Panc1 (cell line): ENCODE results near the gene EMSY.

Experiments
- POLR2AphosphoS5 ChIP-seq: IDR thresholded peaks from 2 replicates; pipeline ENCODE4 v1.6.1; 2012; ENCODE audit warnings: mild to moderate bottlenecking, low read depth, low read length, moderate library complexity
- SIN3A ChIP-seq: IDR thresholded peaks from 2 replicates; pipeline ENCODE4 v1.6.1; 2012; ENCODE audit warnings: low read depth, mild to moderate bottlenecking, low read length, moderate library complexity, borderline replicate concordance; ENCODE audit not compliant: insufficient read depth
- TCF7L2 ChIP-seq: IDR thresholded peaks from 2 replicates; pipeline ENCODE4 v1.6.1; 2011; ENCODE audit warnings: mild to moderate bottlenecking, low read depth, low read length, inconsistent platforms
- TF ChIP-seq, protein P1 (sequence below): fragments of 450-650 bp; IDR thresholded peaks from 2 replicates; pipeline ENCODE4 v1.5.1; 2017; ENCODE audit warnings: mild to moderate bottlenecking

GRCh38 chr11:76424891-76425290 lies 19.9 kb upstream of the EMSY start:
- TF ChIP-seq, protein P1, sequence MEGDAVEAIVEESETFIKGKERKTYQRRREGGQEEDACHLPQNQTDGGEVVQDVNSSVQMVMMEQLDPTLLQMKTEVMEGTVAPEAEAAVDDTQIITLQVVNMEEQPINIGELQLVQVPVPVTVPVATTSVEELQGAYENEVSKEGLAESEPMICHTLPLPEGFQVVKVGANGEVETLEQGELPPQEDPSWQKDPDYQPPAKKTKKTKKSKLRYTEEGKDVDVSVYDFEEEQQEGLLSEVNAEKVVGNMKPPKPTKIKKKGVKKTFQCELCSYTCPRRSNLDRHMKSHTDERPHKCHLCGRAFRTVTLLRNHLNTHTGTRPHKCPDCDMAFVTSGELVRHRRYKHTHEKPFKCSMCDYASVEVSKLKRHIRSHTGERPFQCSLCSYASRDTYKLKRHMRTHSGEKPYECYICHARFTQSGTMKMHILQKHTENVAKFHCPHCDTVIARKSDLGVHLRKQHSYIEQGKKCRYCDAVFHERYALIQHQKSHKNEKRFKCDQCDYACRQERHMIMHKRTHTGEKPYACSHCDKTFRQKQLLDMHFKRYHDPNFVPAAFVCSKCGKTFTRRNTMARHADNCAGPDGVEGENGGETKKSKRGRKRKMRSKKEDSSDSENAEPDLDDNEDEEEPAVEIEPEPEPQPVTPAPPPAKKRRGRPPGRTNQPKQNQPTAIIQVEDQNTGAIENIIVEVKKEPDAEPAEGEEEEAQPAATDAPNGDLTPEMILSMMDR, result no peak
- TF ChIP-seq SIN3A (no peak), TCF7L2 (no peak), POLR2AphosphoS5 (no peak)
